Right lobe of liver (tissue), 6 donors: ENCODE data around the gene TXNDC16. TPM values are rescaled to one million over a fixed set of nuclear protein-coding genes. Genes with fewer than 3 reads are reported as not detected.
"Not testable (repeated sequence)": the region's sequence is repeated elsewhere in the genome, so short reads cannot be mapped to it uniquely, and the experiment has no call there.

ENCODE experiments used
- ATAC-seq, 4 donors: fragments of 200-7000 bp; cut with Tn5 transposase; one replicate each; pipeline ENCODE4 v1.9.1; 2020; ENCODE audit warnings: mild to moderate bottlenecking in 4 of 4, moderate library complexity in 4 of 4
- DNase-seq, 3 donors: peaks; one replicate each; pipeline ENCODE4 v3.0.0-alpha.2; 2020
- H3K27ac ChIP-seq, 3 donors: fragments of 200-600 bp; one replicate each; pipeline ENCODE4 v1.8.0; 2022
- H3K27me3 ChIP-seq, 2 donors: fragments of 200-600 bp; one replicate each; pipeline ENCODE4 v1.8.0; 2022
- H3K36me3 ChIP-seq, 4 donors: fragments of 200-600 bp; sonication (generic) in 1 of 4; one replicate each; pipeline versions ENCODE4 v1.5.1 to v1.8.0; 2017 to 2022; ENCODE audit warnings: control low read depth in 1 of 4
- H3K4me1 ChIP-seq, 4 donors: fragments of 200-600 bp; sonication (generic) in 1 of 4; one replicate each; pipeline versions ENCODE4 v1.5.1 to v1.8.0; 2017 to 2022; ENCODE audit warnings: control low read depth in 1 of 4
- H3K4me3 ChIP-seq, 3 donors: fragments of 200-600 bp; one replicate each; pipeline ENCODE4 v1.8.0; 2022
- H3K9me3 ChIP-seq, 4 donors: fragments of 200-600 bp; sonication (generic) in 1 of 4; one replicate each; pipeline versions ENCODE4 v1.5.1 to v1.8.0; 2017 to 2022; ENCODE audit warnings: control low read depth in 1 of 4
- POLR2A ChIP-seq: fragments of 450-650 bp; IDR thresholded peaks from one replicate; pipeline ENCODE4 v1.6.1; 2017; ENCODE audit warnings: antibody characterized with exemption, mild to moderate bottlenecking
- WGBS: methylation state at CpG from one replicate; pipeline ENCODE4 v1.1.6; 2018; ENCODE audit warnings: low coverage, low lambda C conversion rate; ENCODE audit not compliant: insufficient coverage; ENCODE audit errors: missing lambda C conversion rate; 5-methylcytosine and 5-hydroxymethylcytosine counted together
- intact Hi-C, 2 donors: fragments of 100-400 bp; cut with DNase I; formaldehyde crosslinking; loops; one replicate each; pipeline versions ENCODE4 v1.11.2 to v1.14.1; 2022
- total RNA-seq, 6 experiments: library from RNA; depleted of rRNA in 2 of 6; stranded (reverse); fragments of >200 nt in 2 of 6; fragmentation: NEBNext Ultra II Directional in 3 of 6; extraction: Animal tissue kit (Norgen Biotek cat#: 25700) in 3 of 6; gene quantifications; one replicate each; pipeline versions ENCODE4 v1.1.0 to v1.2.4, GENCODE V29; 2016 to 2023
- TF ChIP-seq, protein P1 (sequence below), 4 donors: fragments of 200-600 bp in 3 of 4; fragments of 450-650 bp in 1 of 4; IDR thresholded peaks; one replicate each; pipeline versions ENCODE4 v1.5.1 to v1.8.0; 2016 to 2022; ENCODE audit warnings: antibody characterized with exemption in 4 of 4, mild to moderate bottlenecking in 2 of 4
- donor health status: DM: no; HTN: yes; CAD: no.
- donor health status: DM: no; HTN: no; CAD: no.
- donor health status: DM: no; HTN: no; CAD: no.
- donor health status: DM: no; HTN: yes; CAD: no.
- donor health status: DM: no; HTN: yes; CAD: no.

TXNDC16 gene
- total RNA-seq, 6 experiments from 2014 or later, result 2.0 to 5.5 (median 4.1) TPM

DNA sequence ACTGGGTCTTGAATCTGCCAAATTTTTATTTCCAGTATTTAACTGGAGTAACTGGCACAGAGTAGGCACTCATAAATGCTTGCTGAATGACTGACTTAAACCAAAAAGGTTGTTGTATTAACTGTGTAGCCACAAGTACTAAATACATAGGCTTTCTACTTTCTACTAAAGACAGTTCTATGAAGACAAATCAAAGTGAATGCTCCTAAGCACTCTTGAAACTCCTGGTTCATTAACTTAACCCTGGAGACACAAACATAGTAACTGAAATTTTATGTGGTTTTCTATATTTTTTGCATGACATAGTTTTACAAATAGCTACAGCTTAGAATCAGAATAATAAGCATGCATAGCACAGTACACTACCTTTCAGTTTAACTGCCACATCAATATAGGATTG is 70.4 kb downstream of the TXNDC16 start:
- no peak for DNase-seq
- Histone ChIP-seq H3K27me3 (no peaks in the 10 kb centered on the region), H3K9me3 (no peaks in the 10 kb centered on the region), H3K4me3 (no peak overlapping the region), H3K27ac (no peak overlapping the region), H3K4me1 (no peaks in the 10 kb centered on the region), H3K36me3 (no peaks in the 10 kb centered on the region)
- TF ChIP-seq, protein P1, sequence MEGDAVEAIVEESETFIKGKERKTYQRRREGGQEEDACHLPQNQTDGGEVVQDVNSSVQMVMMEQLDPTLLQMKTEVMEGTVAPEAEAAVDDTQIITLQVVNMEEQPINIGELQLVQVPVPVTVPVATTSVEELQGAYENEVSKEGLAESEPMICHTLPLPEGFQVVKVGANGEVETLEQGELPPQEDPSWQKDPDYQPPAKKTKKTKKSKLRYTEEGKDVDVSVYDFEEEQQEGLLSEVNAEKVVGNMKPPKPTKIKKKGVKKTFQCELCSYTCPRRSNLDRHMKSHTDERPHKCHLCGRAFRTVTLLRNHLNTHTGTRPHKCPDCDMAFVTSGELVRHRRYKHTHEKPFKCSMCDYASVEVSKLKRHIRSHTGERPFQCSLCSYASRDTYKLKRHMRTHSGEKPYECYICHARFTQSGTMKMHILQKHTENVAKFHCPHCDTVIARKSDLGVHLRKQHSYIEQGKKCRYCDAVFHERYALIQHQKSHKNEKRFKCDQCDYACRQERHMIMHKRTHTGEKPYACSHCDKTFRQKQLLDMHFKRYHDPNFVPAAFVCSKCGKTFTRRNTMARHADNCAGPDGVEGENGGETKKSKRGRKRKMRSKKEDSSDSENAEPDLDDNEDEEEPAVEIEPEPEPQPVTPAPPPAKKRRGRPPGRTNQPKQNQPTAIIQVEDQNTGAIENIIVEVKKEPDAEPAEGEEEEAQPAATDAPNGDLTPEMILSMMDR (IDR thresholded peaks at IDR 0.05), result no peak
- TF ChIP-seq POLR2A, result no peak
- no peak for ATAC-seq
- intact Hi-C loops, result no loop called here

DNA sequence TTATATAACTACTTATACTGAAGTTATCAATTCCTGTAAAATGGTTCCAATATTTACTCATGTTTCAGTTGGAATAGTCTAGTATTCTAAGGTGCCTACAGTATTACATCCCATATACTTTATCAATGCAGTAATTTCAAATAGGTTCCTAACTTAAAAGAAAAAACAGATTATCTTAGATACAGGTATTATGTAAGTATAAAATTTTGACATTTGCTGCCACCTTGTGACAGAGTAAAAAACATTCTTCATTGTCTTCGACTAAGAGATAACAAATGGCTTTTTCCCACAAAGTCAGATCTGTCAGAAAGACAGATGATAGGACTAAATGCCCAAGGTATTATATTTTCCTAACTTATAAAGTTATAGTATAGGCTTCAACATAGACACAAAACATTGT is 78.7 kb downstream of the TXNDC16 start:
- Histone ChIP-seq H3K27ac (no peak overlapping the region), H3K4me1 (no peaks in the 10 kb centered on the region), H3K9me3 (no peaks in the 10 kb centered on the region), H3K36me3 (no peaks in the 10 kb centered on the region), H3K27me3 (no peaks in the 10 kb centered on the region), H3K4me3 (no peak overlapping the region)
- intact Hi-C loops, result no loop called here
- WGBS, result 3% methylated on average over 1 of the region's 1 CpG
- ATAC-seq, result peak; percentile 43 to 71 (median 60)
- DNase-seq, result no peak
- no peak for TF ChIP-seq POLR2A
- TF ChIP-seq, protein P1 (IDR thresholded peaks at IDR 0.05), result peak; percentile 45 to 55 (median 50)

DNA sequence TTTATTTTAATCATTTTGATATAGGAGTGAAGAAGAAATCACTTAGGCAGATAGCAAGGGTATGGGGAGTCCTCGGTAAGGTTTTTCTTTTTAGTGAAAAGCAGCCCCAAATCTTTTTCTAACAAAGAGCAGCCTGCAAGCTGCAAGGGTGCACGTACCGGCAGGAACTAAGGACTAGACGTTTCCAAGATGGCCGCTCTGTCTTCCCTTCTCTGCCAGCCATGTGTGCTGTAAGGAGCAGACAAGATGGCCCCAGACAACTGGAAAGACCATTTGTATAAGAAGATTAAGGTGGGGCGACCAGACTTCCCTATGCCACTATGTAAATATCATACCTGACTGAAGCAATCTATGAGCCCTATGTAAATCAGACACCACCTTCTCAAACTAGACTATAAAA is 79.6 kb downstream of the TXNDC16 start:
- no peaks in the 10 kb centered on the region for H3K4me1 ChIP-seq
- H3K4me3 ChIP-seq, result no peak overlapping the region
- H3K27me3 ChIP-seq, result no peaks in the 10 kb centered on the region
- ATAC-seq (no peak), DNase-seq (no peak)
- H3K9me3 ChIP-seq, result no peaks in the 10 kb centered on the region
- TF ChIP-seq POLR2A, result no peak
- TF ChIP-seq, protein P1 (IDR thresholded peaks at IDR 0.05), result no peak
- WGBS, result 93% methylated on average over 5 of the region's 6 CpGs
- no peak overlapping the region for H3K27ac ChIP-seq
- intact Hi-C loops, result no loop called here
- no peaks in the 10 kb centered on the region for H3K36me3 ChIP-seq

DNA sequence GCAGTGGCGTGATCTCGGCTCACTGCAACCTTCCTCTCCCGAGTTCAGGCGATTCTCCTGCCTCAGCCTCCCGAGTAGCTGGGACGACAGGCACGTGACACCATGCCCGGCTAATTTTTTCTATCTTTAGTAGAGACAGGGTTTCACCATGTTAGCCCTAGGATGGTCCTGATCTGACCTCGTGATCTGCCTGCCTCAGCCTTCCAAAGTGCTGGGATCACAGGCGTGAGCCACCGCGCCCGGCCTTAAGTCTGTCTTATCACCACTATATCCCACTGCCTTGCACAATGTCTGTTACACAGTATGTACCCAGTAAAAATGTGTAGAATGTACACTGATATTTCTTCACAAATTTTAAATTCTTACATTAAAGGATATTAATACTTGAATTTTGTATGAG is 80.1 kb downstream of the TXNDC16 start:
- H3K9me3 ChIP-seq, intact Hi-C loops, H3K36me3 ChIP-seq, H3K4me1 ChIP-seq, H3K27me3 ChIP-seq, ATAC-seq, H3K4me3 ChIP-seq, DNase-seq, H3K27ac ChIP-seq: not testable (repeated sequence)
- WGBS, result 92% methylated on average over 5 of the region's 13 CpGs

DNA sequence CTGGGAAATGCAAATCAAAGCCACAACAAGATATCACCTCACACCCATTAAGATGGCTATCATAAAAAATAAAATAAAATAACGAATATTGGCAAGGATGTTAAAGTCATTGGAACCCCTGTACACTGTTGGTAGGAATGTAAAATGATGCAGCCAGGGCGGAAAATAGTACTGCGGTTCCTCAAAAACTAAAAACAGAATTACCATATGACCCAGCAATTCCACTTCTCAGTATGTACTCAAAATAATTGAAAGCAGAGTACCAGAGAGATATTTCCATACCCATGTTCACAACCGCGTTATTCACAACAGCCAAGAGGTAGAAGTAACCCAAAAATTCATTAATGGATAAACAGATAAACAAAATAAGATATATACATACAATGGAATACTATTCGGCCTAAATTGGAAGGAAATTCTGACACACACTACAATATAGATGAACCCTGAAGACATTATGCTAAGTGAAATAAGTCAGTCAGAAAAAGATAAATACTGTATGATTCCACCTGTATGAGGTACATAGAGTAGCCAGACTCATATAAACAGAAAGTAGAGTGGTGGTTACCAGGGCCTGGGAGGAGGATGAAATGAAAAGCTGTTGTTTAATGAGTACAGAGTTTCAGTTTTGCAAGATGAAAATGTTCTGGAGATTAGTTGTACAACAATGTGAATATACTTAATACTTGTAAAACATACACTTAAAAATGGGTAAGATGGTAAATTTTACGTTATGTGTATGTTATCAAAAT is 84.6 kb downstream of the TXNDC16 start:
- intact Hi-C loops, result no loop called here
- H3K27ac ChIP-seq, result no peak overlapping the region
- DNase-seq (no peak), ATAC-seq (no peak)
- H3K4me3 ChIP-seq, result no peak overlapping the region
- TF ChIP-seq POLR2A, result no peak
- TF ChIP-seq, protein P1 (IDR thresholded peaks at IDR 0.05), result no peak
- H3K36me3 ChIP-seq, result no peaks in the 10 kb centered on the region
- peaks cover 0 to 6% (median 0%) of the 10 kb centered on the region in 4 donors for H3K4me1 ChIP-seq
- WGBS, result 81% methylated on average over 7 of the region's 7 CpGs
- H3K9me3 ChIP-seq, result no peaks in the 10 kb centered on the region
- no peaks in the 10 kb centered on the region for H3K27me3 ChIP-seq
